GM12865 (cell line): ENCODE data around the gene KLF15.

ENCODE experiments used
- DNase-seq: peaks from one replicate; pipeline ENCODE4 v3.0.0; 2010; ENCODE audit warnings: low read depth
- H3K4me3 ChIP-seq: 2 replicates; pipeline ENCODE4 v1.5.1; 2011; ENCODE audit warnings: mild to moderate bottlenecking, low read depth, low read length, control low read depth
- TF ChIP-seq, protein P1 (sequence below): IDR thresholded peaks from 2 replicates; pipeline ENCODE4 v1.5.1; 2011; ENCODE audit warnings: low read length, control low read depth, low read depth, inconsistent platforms; ENCODE audit not compliant: insufficient read depth; ENCODE audit errors: missing control alignments

The KLF15 gene

DNA sequence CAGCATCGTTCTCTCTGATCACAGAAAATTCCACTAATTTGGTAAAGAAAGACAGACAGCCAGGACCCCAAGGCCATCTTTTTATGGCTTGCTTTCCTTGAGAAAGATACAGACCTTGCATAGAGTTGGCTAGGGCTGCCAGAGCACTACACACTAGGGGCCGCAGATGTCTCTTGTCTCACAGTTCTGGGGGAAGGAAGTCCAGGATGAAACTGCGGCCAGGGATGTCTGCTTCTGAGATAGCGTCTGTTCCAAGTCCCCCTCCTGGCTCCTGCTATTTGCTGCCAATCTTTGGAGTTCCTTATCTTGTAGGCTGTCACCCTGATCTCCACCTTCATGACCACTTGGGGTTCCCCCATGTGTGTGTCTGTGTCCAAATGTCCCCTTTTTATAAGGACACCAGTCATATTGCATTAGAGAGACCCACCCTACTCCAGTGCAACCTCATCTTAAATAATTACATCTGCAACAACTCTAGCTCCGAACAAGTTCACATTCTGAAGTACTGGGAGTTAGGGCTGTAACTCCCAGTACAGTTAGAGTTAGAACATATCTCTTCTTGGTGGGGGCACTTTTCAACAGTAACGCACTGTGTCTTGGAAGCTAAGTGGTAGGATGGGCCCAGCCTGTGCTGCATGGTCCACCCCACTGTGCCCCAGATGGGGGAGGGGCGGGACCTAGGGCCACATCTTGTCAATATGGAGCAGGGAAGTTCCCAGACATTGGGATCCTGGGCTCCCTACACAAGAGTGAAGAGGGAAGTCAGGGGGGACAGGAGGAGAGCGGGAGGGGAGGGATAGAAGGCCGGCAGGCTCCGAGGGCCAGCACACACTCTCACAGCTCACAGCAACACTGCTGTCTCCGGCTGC lies 42.2 kb downstream of the KLF15 start:
- TF ChIP-seq, protein P1, sequence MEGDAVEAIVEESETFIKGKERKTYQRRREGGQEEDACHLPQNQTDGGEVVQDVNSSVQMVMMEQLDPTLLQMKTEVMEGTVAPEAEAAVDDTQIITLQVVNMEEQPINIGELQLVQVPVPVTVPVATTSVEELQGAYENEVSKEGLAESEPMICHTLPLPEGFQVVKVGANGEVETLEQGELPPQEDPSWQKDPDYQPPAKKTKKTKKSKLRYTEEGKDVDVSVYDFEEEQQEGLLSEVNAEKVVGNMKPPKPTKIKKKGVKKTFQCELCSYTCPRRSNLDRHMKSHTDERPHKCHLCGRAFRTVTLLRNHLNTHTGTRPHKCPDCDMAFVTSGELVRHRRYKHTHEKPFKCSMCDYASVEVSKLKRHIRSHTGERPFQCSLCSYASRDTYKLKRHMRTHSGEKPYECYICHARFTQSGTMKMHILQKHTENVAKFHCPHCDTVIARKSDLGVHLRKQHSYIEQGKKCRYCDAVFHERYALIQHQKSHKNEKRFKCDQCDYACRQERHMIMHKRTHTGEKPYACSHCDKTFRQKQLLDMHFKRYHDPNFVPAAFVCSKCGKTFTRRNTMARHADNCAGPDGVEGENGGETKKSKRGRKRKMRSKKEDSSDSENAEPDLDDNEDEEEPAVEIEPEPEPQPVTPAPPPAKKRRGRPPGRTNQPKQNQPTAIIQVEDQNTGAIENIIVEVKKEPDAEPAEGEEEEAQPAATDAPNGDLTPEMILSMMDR: no peak
- H3K4me3 ChIP-seq: no peak overlapping the region
- DNase-seq: no peak

- H3K4me3 ChIP-seq: no peak overlapping the region
- no peak for DNase-seq
- TF ChIP-seq, protein P1: no peak
Observed at GRCh38 chr3:126314305-126314789, 42.9 kb downstream of the KLF15 start.

DNA sequence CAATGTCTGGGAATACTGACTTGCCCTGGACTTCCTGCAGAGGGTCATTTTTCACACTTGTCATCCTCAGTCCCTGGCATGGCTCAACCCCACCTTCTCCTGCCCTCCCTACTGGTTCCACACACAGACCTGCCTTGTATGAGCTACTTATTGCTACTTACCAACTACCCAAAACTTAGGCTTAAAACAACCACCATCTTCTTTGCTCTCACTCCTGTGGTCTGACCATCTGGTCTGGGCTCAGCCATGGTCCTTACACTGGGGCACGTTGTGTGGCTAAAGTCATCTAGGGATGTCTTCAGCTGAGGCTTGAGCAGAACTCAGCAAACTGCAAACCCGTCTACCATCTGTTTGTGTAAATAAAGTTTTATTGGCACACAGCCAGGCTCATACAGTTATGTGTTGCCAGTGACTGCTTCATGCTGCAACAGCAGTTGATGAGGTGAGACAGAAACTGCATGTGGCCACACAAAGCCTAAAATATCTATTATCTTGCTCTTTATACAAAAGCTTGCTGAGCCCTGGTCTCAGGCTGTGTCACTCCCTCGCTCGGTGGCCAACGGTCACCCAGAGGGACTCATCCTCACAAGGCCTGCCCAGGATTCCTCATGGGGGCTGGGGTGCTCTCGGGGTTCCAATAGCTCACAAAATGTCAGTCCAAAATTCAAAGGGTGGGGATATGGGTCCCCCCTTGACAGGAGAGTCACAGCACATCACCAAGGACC lies 43.5 kb downstream of the KLF15 start:
- TF ChIP-seq, protein P1: no peak
- DNase-seq: no peak
- no peak overlapping the region for H3K4me3 ChIP-seq

GRCh38 chr3:126313166-126313565 lies 44.0 kb downstream of the KLF15 start:
- no peak for DNase-seq
- no peak overlapping the region for H3K4me3 ChIP-seq
- TF ChIP-seq, protein P1: no peak

- H3K4me3 ChIP-seq: no peak overlapping the region
- TF ChIP-seq, protein P1: no peak
- DNase-seq: no peak
Observed at GRCh38 chr3:126312341-126312740, 44.9 kb downstream of the KLF15 start.

- TF ChIP-seq, protein P1: no peak
- DNase-seq: no peak
- no peak overlapping the region for H3K4me3 ChIP-seq
Observed at GRCh38 chr3:126311338-126311978, 45.8 kb downstream of the KLF15 start.
